ENCODE results near the gene OR4A16. TPM values are rescaled to one million over a fixed set of nuclear protein-coding genes. Genes with fewer than 3 reads are reported as not detected.

OR4A16 gene, protein sequence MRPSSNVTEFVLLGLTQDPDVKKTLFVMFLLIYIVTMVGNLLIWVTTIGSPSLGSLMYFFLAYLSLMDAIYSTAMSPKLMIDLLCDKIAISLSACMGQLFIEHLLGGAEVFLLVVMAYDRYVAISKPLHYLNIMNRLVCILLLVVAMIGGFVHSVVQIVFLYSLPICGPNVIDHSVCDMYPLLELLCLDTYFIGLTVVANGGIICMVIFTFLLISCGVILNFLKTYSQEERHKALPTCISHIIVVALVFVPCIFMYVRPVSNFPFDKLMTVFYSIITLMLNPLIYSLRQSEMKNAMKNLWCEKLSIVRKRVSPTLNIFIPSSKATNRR
- not detected for total RNA-seq

DNA sequence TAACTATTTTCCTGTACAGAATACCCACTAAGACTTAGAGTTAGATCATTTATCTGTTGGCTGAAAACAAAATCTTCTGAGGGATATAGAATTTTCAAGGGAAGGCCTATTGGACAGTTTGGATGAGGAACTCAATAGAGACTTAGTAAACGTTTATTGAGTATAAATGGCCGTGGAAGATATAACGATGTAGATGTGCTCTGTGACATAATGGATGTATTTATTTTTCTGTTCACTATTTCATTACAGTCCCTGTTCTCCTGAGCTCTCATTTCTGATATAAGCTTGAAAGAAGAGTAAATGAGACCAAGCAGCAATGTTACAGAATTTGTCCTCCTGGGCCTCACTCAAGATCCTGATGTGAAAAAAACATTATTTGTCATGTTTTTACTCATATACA is at the start of gene OR4A16:
Gene OR4A16, plus strand, starts transcription at position 301 of the 400 bp plus-strand sequence. Its CDS starts 0 bp downstream, at position 301.
- TF ChIP-seq, protein P1, sequence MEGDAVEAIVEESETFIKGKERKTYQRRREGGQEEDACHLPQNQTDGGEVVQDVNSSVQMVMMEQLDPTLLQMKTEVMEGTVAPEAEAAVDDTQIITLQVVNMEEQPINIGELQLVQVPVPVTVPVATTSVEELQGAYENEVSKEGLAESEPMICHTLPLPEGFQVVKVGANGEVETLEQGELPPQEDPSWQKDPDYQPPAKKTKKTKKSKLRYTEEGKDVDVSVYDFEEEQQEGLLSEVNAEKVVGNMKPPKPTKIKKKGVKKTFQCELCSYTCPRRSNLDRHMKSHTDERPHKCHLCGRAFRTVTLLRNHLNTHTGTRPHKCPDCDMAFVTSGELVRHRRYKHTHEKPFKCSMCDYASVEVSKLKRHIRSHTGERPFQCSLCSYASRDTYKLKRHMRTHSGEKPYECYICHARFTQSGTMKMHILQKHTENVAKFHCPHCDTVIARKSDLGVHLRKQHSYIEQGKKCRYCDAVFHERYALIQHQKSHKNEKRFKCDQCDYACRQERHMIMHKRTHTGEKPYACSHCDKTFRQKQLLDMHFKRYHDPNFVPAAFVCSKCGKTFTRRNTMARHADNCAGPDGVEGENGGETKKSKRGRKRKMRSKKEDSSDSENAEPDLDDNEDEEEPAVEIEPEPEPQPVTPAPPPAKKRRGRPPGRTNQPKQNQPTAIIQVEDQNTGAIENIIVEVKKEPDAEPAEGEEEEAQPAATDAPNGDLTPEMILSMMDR (IDR thresholded peaks at IDR 0.05; ENCODE audit: low read depth): no peak

DNA sequence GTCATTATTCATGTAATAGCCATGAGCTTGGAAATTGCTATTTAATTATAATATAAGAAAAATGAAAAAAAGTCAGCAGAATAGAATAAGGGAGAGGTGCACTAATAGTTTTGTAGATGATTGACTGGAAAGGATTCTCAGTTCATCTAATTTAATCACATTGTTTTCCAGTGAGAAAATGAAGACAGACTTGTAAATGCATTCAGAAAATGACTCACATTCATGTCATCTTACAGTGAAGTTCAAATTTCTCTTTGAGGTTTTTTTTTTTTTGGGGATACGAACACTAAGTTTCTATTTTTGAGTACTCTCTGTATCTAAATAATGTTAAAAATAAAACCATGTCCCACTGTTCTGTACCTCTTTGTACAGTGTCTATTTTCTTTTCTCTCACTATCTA is 18.5 kb upstream of the OR4A16 start:
- TF ChIP-seq, protein P1 (IDR thresholded peaks at IDR 0.05; ENCODE audit: low read depth): no peak

DNA sequence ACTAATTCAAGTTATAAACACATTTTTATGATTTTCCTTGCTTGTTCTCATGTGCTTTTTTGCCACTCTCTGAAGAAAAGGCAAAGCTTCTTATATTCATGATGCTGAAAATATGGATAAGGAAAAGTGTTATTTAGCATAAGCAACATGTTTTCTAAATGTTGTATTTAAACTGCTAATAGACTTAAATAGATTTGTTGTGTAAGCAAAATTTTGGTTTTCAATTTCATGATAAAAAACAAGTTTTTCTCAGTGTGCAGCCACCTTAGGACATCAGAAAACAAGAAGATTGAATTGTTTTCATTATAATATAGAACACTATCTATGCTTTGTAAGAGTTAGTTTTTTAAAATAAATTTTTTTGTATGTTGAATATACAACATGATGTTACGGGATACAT is 2.3 kb downstream of the OR4A16 start:
- TF ChIP-seq, protein P1 (IDR thresholded peaks at IDR 0.05; ENCODE audit: low read depth): no peak

DNA sequence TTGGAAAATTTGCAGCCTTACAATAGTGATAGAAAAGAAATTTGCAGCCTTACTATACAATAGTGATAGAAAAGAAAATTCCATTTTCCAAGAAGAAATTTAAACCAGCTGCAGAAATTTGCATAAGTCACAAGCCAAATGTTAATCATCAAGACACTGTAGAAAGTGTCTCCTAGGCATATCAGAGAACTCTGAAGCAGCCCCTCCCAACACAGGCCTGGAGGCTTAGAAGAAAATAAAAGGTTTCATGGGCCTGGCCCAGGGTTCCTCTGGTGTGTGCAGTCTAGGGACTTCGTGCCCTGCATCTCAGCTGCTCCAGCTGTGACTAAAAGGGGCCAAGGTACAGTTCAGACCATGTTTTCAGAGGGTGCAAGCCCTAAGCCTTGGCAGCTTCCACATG is 6.0 kb downstream of the OR4A16 start:
- TF ChIP-seq, protein P1 (IDR thresholded peaks at IDR 0.05; ENCODE audit: low read depth): no peak

DNA sequence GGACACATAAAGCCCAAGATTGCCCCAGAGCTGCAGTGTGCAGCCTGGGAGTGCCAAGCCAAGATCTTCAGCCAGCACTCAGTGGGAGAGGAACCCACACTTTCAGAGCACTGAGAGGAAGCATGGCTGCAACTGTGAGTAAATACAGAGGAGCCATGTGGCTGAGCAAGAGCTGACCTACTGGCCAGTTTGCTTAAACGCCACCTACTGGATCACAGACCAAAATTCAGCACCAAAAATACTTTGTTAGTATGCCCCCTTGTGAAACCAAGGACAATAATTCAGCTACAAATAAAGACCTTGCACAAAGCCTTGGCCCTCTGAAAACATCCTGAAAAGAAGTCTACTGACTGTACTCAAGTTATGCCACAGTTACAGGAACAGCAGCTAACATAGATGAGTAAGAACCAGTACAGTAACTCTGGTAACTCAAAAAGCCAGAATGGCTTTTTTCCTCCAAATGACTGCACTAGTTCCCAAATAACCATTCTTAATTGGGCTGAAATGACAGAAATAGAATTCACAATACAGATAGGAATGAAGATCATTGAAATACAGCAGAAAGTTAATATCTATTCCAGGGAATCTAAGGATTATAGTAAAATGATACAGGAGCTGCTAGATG is 14.7 kb downstream of the OR4A16 start:
- TF ChIP-seq, protein P1 (IDR thresholded peaks at IDR 0.05; ENCODE audit: low read depth): no peak

DNA sequence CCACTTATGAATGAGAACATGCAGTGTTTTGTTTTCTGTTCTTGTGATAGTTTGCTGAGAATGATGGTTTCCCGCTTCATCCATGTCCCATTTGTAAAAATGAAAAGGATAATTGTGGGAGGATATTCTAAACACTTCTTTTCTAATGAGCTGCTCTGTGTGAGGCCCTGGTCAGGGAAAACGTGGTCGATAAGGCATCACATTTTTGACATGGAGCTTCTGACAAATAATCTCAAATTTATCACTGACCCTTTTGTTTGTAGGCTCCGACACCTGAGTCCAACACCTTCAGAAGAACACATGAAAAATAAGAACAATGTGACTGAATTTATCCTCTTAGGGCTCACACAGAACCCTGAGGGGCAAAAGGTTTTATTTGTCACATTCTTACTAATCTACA is 24.7 kb downstream of the OR4A16 start, which contains the start of gene OR4A15:
Gene OR4A15, plus strand, starts transcription at position 301 of the 400 bp plus-strand sequence. Its CDS starts 0 bp downstream, at position 301.
- TF ChIP-seq, protein P1 (IDR thresholded peaks at IDR 0.05; ENCODE audit: low read depth): no peak

Other genes with a start within 250 kb of the OR4A16 start
- gene TRIM48, start 81.0 kb upstream of the OR4A16 start, total RNA-seq: not detected
- not detected for gene OR4A15, start 24.8 kb downstream of the OR4A16 start, total RNA-seq
- gene OR4C15, start 211.3 kb downstream of the OR4A16 start, total RNA-seq: not detected
- not detected for gene OR4C16, start 228.9 kb downstream of the OR4A16 start, total RNA-seq